Measurements from ENCODE around the gene SERPINB6. TPM values are rescaled to one million over a fixed set of nuclear protein-coding genes. Genes with fewer than 3 reads are reported as not detected.
A peak's percentile ranks its signal among the peaks of the same experiment; 100 is the strongest.
"Not testable (repeated sequence)": the region's sequence is repeated elsewhere in the genome, so short reads cannot be mapped to it uniquely, and the experiment has no call there.

SERPINB6 gene
- total and polyA plus RNA-seq, 9 of the 15 experiments (the other 6 are each of a cell fraction or from before 2014, with no cell fraction given), result 86.6 to 211 (median 143) TPM

DNA sequence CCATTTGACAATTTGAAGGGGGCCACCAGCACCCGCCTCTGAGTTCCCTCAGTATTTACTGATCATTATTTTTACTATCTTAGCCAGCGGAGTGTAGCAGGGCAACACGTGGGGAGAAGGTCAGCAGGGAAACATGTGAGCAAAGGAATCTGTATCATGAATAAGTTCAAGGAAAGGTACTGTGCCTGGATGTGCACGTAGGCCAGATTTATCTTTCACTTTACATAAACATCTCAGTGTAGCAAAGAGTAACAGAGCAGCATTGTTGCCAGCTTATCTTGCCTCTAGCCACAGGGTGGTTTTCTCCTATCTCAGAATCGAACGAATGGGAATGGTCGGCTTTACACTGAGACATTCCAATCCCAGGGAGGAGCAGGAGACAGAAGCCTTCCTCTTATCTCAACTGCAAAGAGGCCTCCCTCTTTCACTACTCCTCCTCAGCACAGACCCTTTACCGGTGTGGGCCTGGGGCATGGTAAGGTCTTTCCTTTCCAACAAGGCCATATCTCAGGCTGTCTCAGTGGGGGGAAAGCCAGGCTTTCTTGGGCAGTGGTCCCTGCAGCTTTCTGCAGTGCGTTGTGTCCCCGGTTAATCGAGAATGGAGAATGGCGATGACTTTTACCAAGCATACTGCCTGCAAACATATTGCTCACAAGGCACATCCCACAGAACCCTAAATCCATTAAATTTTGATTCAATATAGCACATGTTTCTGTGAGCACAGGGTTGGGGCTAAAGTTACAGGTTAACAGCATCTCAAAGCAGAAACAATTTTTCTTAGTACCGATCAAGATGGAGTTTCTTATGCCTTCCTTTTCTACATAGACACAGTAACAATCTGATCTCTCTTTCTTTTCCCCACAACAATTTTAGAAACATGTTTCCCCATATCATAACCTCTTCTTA is 45.3 kb downstream of the SERPINB6 start (continued):
- TF ChIP-seq, protein P1, sequence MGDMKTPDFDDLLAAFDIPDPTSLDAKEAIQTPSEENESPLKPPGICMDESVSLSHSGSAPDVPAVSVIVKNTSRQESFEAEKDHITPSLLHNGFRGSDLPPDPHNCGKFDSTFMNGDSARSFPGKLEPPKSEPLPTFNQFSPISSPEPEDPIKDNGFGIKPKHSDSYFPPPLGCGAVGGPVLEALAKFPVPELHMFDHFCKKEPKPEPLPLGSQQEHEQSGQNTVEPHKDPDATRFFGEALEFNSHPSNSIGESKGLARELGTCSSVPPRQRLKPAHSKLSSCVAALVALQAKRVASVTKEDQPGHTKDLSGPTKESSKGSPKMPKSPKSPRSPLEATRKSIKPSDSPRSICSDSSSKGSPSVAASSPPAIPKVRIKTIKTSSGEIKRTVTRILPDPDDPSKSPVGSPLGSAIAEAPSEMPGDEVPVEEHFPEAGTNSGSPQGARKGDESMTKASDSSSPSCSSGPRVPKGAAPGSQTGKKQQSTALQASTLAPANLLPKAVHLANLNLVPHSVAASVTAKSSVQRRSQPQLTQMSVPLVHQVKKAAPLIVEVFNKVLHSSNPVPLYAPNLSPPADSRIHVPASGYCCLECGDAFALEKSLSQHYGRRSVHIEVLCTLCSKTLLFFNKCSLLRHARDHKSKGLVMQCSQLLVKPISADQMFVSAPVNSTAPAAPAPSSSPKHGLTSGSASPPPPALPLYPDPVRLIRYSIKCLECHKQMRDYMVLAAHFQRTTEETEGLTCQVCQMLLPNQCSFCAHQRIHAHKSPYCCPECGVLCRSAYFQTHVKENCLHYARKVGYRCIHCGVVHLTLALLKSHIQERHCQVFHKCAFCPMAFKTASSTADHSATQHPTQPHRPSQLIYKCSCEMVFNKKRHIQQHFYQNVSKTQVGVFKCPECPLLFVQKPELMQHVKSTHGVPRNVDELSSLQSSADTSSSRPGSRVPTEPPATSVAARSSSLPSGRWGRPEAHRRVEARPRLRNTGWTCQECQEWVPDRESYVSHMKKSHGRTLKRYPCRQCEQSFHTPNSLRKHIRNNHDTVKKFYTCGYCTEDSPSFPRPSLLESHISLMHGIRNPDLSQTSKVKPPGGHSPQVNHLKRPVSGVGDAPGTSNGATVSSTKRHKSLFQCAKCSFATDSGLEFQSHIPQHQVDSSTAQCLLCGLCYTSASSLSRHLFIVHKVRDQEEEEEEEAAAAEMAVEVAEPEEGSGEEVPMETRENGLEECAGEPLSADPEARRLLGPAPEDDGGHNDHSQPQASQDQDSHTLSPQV (IDR thresholded peaks at IDR 0.05), result peak; percentile 93
- TF ChIP-seq MTA1 (IDR thresholded peaks at IDR 0.05; ENCODE audit: borderline replicate concordance), result peak; percentile 46; the same call in 1 of the 2 replicates
- TF ChIP-seq TEAD4 (IDR thresholded peaks at IDR 0.05; ENCODE audit: low read length), result peak; percentile 50; the same call in 1 of the 2 replicates
- not testable (repeated sequence) for TF ChIP-seq TEAD4 (CRISPR knock-in tag; IDR thresholded peaks at IDR 0.05; ENCODE audit: borderline replicate concordance); NR4A1 (CRISPR knock-in tag; IDR thresholded peaks at IDR 0.05); ATF1 (CRISPR knock-in tag; IDR thresholded peaks at IDR 0.05)
- TF ChIP-seq NR4A1 (tag; IDR thresholded peaks at IDR 0.05), result peak; percentile 95
- peak; percentile 87 for TF ChIP-seq ZNF263 (CRISPR knock-in tag; IDR thresholded peaks at IDR 0.05; ENCODE audit: borderline replicate concordance)
- peak; percentile 55; the same call in 1 of the 2 replicates for TF ChIP-seq DDX20 (tag; IDR thresholded peaks at IDR 0.05; ENCODE audit: low read depth)
- TF ChIP-seq ATF1 (tag; IDR thresholded peaks at IDR 0.05), result 0 out of 2 replicates have a peak, but pooled peaks have one; percentile 41
- 0 out of 2 replicates have a peak, but pooled peaks have one; percentile 32 for TF ChIP-seq SMARCC2 (IDR thresholded peaks at IDR 0.05; ENCODE audit: low read depth)
- TF ChIP-seq, protein P2, sequence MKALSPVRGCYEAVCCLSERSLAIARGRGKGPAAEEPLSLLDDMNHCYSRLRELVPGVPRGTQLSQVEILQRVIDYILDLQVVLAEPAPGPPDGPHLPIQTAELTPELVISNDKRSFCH (CRISPR knock-in tag; IDR thresholded peaks at IDR 0.05), result not testable (repeated sequence)
- TF ChIP-seq, protein P2 (tag; IDR thresholded peaks at IDR 0.05), result peak; percentile 82
- peak in 1 of 2 experiments; percentile 59; a peak in 1 of 4 replicates for TF ChIP-seq TEAD1 (CRISPR knock-in tag; IDR thresholded peaks at IDR 0.05)
- TF ChIP-seq, protein P3, sequence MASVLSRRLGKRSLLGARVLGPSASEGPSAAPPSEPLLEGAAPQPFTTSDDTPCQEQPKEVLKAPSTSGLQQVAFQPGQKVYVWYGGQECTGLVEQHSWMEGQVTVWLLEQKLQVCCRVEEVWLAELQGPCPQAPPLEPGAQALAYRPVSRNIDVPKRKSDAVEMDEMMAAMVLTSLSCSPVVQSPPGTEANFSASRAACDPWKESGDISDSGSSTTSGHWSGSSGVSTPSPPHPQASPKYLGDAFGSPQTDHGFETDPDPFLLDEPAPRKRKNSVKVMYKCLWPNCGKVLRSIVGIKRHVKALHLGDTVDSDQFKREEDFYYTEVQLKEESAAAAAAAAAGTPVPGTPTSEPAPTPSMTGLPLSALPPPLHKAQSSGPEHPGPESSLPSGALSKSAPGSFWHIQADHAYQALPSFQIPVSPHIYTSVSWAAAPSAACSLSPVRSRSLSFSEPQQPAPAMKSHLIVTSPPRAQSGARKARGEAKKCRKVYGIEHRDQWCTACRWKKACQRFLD (CRISPR knock-in tag; IDR thresholded peaks at IDR 0.05), result 0 out of 2 replicates have a peak, but pooled peaks have one; percentile 45
- peak; percentile 84 for TF ChIP-seq PTRF (tag; IDR thresholded peaks at IDR 0.05)
- TF ChIP-seq, protein P4, sequence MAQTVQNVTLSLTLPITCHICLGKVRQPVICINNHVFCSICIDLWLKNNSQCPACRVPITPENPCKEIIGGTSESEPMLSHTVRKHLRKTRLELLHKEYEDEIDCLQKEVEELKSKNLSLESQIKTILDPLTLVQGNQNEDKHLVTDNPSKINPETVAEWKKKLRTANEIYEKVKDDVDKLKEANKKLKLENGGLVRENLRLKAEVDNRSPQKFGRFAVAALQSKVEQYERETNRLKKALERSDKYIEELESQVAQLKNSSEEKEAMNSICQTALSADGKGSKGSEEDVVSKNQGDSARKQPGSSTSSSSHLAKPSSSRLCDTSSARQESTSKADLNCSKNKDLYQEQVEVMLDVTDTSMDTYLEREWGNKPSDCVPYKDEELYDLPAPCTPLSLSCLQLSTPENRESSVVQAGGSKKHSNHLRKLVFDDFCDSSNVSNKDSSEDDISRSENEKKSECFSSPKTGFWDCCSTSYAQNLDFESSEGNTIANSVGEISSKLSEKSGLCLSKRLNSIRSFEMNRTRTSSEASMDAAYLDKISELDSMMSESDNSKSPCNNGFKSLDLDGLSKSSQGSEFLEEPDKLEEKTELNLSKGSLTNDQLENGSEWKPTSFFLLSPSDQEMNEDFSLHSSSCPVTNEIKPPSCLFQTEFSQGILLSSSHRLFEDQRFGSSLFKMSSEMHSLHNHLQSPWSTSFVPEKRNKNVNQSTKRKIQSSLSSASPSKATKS (CRISPR knock-in tag; IDR thresholded peaks at IDR 0.05), result peak; percentile 8; the same call in 1 of the 2 replicates
- TF ChIP-seq PTTG1 (tag; IDR thresholded peaks at IDR 0.05; ENCODE audit: low read depth), result peak; percentile 78
- TF ChIP-seq GATAD2A (IDR thresholded peaks at IDR 0.05), result 0 out of 2 replicates have a peak, but pooled peaks have one; percentile 31

All from K562 (cell line).